Dermis blood vessel endothelial cell (primary cell): ENCODE results near the gene TMEM51. TPM values are rescaled to one million over a fixed set of nuclear protein-coding genes. Genes with fewer than 3 reads are reported as not detected.
A peak's percentile ranks its signal among the peaks of the same experiment; 100 is the strongest.
"Not testable (repeated sequence)": the region's sequence is repeated elsewhere in the genome, so short reads cannot be mapped to it uniquely, and the experiment has no call there.

Experiments
- DNase-seq: peaks from one replicate; pipeline ENCODE4 v3.0.0; 2010
- total RNA-seq: library from RNA; depleted of rRNA; stranded (reverse); fragments of >200 nt; gene quantifications from 2 replicates; pipeline ENCODE4 v1.2.3, GENCODE V29; 2014

Gene TMEM51
- total RNA-seq, 1 donor from 2014 or later, result 10.2 TPM

GRCh38 chr1:15154480-15155036 is 1.0 kb downstream of the TMEM51 start:
- peak; percentile 40 for DNase-seq

GRCh38 chr1:15155191-15155590 is 1.6 kb downstream of the TMEM51 start:
- no peak for DNase-seq

DNA sequence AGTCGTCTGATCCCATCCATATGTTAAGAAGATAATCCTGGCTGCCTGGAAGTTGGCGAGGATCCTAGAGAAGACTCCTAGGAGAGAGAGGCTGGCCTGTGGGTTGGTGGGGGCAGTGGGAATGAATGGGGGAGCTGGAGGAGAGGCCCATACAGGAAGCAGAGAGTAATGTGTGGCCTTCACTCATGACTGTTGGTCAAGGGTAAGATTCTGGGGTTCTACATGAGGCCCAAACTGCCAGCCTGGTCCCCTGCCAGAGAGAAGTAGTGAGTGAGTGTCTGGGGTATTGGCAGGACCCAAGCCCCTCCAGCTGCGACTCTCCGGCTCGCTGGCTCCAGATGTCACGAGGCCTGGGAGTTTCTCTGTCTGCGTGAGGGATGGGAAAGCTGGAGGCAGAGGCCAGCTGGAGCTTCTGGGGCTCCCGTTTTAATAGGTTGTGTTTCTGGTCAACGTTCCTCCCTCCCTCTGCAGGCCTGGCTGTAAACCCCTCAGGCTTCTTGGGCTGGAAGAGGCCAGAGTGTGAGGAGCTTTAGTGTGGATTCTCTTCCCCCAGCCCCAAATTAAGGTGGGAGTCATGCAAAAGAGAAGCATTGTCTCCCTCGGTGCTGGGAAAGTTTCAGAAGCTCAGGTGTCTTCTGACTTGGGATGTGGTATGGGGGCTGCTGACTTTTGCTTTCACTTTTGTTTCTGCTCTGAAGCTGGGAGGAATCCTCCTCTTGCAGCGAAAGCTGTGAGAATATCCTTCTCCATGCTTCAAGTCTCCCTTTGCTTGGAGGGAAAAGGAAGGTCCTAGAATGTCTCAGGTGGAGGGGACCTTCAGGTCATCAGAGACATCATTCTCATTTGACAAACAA is 2.6 kb downstream of the TMEM51 start:
- no peak for DNase-seq

DNA sequence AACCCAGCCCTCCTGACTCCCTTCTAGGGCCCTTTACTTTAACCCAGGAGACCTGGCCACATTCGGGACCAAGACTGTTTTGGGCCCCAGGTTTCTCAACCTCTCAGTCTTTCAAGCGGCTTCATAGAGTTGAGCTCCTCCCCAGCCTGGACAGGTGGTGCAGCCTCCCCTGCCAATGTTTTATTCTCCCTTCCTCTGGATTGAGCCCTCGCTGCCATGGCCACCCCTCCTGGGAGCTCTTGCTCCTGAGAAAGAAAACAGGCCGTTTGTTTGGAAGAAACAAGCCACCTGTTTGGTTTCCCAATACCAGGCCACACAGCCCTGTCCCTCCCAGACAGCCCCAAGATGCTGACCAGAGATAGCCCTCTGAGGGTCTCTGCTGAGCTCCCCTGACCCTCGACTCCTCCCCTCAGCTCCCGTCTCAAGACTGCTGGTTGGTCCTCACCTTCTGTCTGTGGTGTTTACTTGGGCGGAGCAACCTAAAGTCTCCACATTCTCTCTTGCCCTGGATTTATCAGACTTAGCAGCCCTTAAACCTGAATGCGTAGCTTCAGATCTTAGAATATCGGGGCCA is 3.3 kb downstream of the TMEM51 start:
- DNase-seq, result no peak

DNA sequence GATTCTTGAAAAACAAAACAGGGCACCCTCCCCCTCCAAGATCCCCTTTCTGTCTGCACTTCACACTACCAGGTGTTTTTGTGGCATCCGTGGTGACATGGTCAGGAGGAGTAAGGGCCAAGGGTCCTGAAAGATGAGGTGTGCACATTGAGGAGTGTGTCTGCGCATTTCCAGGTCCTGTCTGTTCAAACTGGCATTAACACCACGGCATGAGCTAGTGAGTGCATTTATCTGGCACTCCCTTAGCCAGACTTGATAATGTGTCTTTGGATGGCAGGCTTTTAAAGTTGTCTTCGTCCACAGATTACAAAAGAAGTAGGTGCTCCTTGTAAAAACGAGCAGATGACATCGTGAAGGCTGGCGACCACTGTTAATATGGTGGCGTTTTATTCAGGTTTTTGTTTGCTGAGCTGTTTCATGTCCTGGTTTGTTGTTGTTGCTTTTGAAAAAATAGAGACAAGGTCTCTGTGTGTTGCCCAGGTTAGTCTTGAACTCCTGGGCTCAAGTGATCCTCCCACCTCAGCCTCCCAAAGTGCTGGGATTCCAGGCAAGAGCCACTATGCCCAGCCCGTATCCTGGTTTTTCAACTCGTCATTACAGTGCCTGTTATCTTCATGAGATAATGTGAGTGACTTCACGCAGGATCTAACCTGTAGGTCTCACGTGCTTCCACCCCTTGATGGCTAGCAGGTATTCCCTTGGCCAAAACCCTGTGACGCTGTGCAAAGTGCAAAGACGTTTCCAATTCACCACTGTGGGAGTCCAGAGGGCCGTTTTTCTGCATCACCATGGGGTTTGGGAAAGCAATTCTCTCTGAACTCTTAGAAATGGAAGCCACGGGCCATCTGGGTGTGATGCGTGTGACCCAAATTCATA is 4.2 kb downstream of the TMEM51 start:
- no peak for DNase-seq

- DNase-seq, result peak; percentile 42
These were observed 5.1 kb downstream of the TMEM51 start for GRCh38 chr1:15158506-15159165.

- DNase-seq, result no peak
These were observed 5.6 kb downstream of the TMEM51 start for GRCh38 chr1:15159166-15159555.

GRCh38 chr1:15160626-15161025 is 7.1 kb downstream of the TMEM51 start:
- no peak for DNase-seq

DNA sequence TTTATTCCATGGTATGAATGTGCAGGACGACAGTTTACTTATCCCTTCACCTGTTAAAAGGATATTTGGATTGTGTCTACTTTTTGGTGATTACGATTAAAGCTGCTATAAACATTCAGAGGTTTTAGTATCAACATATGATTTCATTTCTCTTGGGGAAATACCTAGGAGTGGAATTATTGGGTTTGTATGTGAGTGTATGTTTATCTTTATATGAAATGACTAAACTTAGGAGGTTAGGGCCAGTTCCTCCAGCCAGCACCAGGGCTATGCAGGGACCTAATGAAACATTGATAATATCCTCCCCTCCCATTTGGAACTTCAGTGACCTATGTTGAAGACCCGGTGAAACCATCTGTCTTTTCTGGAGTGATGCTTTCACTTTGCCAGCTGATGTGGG is 13.8 kb downstream of the TMEM51 start:
- no peak for DNase-seq

- peak; percentile 87 for DNase-seq
These were observed 14.9 kb downstream of the TMEM51 start for GRCh38 chr1:15168479-15168878.

DNA sequence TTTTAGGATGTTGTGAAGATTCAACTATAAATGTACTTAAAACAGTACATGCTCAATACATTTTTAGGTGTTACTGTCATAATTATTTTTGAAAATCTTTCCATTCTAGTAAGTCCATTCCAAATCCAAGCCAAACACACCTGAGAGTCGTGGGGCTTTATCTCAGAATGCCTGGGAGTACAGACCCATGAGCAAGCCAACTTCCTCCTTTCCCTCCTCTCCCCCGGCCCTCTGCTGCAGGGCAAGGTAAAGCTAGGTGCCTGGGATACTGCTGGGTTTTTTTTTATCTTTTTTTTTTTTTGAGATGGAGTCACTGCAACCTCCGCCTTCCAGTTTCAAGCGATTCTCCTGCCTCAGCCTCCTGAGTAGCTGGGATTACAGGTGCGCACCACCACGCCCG is 16.5 kb downstream of the TMEM51 start:
- no peak for DNase-seq

GRCh38 chr1:15171271-15171908 is 17.8 kb downstream of the TMEM51 start:
- DNase-seq, result no peak

GRCh38 chr1:15172405-15173259 is 19.1 kb downstream of the TMEM51 start:
- no peak for DNase-seq

GRCh38 chr1:15173863-15174614 is 20.5 kb downstream of the TMEM51 start:
- no peak for DNase-seq

DNA sequence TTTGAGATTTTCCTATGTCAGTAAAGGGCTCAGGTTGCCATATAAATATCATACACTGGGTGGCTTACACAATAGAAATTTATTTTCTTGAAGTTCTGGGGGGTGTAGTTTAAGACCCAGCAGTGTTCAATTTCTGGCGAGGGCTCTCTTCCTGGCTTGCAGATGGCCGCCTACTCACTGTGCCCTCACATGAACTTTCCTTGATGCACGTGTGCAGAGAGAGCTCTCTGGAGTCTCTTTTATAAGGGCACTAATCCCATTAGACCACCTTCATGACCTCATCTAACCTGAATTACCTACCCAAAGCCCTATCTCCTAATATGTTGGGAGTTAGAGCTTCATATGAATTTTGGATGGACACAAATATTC is 21.1 kb downstream of the TMEM51 start:
- peak; percentile 33 for DNase-seq

DNA sequence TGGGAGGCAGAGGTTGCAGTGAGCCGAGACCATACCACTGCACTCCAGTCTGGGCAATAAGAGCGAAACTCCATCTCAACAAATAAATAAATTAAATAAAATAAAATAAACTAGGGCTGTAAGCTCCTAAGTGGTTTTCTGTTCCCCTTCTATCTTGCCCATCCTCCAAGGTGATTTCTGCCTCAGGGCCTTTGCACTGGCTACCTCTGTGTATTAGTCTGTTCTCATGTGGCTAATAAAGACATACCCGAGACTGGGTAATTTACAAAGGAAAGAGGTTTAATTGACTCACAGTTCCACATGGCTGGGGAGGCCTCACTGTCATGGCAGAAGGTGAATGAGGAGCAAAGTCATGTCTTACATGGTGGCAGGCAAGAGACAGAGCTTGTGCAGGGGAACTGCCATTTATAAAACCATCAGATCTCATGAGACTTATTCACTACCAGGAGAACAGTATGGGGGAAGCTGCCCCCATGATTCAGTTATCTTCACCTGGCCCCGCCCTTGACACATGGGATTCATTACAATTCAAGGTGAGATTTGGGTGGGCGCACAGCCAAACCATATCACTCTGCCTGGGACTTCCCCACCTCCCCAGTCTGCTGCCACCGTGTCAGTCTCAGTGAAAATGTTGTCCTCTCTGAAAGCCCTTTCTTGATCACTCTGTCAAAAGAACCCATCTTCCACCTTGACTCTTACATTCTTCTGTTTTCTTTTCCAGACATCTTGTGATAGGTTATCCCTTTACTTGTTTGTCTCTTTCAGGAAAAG is 22.0 kb downstream of the TMEM51 start:
- not testable (repeated sequence) for DNase-seq

- no peak for DNase-seq
These were observed 22.6 kb downstream of the TMEM51 start for GRCh38 chr1:15176120-15176519.

DNA sequence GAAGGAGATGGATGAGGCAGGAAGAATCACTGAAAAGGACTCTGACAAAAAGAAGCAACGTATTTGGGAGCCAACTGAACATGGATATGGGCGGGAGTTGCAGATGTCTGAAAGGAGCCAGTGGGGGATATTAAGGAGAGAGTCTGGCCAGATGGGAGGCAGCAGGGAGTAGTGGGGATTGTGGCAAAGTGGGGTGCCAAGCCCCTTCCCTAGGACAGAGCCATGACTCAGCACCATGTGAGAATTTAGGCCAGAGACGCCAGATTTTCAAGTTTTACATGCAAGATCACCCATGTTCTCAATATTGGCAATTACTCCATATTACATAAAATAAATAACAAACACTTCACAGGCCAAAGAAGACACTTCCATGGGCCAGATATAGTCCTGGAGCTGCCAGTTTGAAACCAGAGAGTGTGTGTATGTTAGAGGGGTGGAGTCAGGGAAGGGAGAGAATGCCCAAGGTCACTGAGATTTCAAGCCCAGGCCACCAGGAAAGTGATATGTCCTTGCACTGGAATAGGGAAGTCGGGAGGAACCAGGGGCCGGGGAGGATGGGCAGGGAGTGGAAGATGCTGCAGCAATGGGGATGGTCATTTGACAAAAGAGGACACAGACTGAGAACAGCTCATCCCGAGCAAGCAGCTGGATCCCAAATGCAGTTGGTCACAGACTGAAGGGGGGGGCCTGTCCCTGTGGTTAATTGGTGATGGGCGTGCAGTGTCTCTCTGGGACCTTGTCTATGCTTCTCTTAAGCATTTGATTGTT is 23.5 kb downstream of the TMEM51 start:
- no peak for DNase-seq

- peak; percentile 77 for DNase-seq
These were observed 24.2 kb downstream of the TMEM51 start for GRCh38 chr1:15177710-15178166.
